Measurements from ENCODE around the gene MISP. TPM values are rescaled to one million over a fixed set of nuclear protein-coding genes. Genes with fewer than 3 reads are reported as not detected.
"Not testable (repeated sequence)": the region's sequence is repeated elsewhere in the genome, so short reads cannot be mapped to it uniquely, and the experiment has no call there.

MISP gene, protein sequence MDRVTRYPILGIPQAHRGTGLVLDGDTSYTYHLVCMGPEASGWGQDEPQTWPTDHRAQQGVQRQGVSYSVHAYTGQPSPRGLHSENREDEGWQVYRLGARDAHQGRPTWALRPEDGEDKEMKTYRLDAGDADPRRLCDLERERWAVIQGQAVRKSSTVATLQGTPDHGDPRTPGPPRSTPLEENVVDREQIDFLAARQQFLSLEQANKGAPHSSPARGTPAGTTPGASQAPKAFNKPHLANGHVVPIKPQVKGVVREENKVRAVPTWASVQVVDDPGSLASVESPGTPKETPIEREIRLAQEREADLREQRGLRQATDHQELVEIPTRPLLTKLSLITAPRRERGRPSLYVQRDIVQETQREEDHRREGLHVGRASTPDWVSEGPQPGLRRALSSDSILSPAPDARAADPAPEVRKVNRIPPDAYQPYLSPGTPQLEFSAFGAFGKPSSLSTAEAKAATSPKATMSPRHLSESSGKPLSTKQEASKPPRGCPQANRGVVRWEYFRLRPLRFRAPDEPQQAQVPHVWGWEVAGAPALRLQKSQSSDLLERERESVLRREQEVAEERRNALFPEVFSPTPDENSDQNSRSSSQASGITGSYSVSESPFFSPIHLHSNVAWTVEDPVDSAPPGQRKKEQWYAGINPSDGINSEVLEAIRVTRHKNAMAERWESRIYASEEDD
- 0.08 TPM for polyA plus RNA-seq (2013, experiment 1 of 2; ENCODE audit: insufficient read length)
- not detected for polyA plus RNA-seq (2013, experiment 2 of 2; ENCODE audit: insufficient read length)

DNA sequence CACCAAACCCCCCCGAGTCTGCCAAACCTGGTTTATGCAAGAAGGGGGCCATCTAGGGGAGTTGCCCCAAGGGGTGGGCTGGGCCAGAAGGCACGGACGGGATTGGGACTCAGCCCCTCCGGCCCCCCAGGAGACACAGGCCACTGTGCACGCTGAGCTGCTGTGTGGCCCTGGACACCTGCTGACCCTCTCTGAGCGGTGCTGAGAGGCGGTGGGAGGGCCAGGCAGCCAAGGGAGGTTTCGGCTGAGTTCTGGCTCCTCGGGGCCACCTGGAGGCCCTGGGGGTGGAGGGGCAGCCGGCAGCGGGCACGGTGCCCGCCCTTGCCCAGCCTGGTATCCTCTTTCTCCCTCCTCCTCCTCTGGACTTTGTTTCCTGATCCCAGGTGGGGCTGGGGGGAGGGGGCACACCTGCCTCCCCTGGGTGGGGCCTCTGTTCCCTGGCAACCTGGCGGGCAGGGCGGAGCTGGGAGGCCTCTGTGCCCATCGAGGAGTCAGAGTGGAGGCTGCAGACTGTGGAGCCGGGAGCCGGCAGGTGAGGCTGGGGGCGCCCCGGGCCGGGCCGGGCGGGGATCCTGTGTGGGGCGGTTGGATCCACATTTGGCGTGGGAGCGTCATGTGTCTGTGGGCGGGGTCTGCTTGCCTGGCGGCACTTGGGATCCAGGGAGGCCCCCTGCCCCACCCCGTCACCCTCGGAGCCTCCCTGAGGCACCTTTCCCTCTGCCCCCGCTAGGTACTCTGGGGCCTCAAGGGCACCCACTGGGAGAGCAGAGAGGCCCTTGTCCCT lies at the start of gene MISP:
Gene MISP (plus strand): TSS at position 473 of the 784 bp plus-strand sequence. CDS start 5,835 bp downstream, outside the sequence.
- DNase-seq, result no peak

DNA sequence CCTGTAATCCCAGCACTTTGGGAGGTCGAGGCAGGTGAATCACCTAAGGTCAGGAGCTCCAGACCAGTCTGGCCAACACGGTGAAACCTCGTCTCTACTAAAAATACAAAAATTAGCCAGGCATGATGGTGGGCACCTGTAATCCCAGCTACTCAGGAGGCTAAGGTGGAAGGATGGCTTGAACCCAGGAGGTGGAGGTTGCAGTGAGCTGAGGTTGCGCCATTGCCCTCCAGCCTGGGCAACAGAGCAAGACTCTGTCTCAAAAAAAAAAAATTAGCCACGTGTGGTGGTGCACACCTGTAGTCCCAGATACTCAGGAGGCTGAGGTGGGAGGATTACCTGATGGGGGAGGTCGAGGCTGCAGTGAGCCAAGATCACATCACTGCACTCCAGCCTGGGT lies 48.1 kb upstream of the MISP start:
- DNase-seq, result not testable (repeated sequence)

DNA sequence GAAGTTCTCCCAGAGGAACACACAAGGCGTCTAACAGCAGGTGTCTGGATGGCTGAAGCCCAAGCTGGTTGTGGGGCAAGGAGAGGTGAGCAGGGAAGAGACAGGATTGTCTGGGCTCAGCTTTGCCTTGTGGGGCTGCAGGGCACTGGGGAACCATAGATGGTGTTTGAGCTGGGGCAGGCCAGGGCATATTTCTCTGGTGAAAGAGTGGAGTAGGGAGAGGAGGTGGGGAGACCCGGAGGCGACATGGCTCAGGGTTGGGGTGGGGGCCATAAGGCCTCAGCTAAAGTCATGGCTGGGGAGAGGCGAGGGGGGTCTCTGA lies 47.6 kb upstream of the MISP start:
- no peak for DNase-seq

DNA sequence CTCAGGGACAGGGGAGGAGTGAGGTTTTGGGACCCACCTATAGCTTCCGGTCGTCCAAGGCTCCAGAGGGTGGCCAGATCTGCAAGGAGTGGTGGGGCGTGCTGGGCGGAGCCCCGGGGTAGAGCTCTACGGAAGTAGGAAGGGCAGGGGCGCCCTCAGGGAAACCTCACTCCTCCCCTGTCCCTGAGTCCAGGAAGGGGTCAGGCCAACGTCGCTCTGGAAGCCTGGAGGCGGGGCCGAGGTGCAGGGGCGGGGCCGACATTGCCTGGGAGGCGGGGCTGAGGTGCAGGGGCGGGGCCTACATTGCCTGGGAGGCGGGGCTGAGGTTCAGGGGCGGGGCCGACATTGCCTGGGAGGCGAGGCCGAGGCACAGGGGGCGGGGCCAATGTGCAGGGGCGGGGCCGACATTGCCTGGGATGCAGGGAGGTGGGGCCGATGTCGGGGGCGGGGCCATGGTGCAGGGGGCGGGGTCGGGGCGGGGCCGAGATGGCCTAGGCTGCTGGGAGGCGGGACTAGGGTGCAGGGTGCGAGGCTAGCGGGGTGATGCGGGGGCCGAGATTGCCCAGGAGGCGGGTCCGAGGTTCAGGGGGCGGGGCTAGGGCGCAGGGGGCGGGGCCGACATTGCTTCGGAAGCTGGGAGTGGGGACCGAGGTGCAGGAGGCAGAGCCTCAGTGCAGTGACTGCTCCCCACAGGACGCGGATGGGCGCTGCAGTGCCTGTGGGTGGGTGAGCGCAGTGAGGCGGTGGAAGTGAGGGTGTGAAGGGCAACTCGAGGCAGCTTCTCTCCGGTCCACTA lies 47.1 kb upstream of the MISP start:
- DNase-seq, result no peak

DNA sequence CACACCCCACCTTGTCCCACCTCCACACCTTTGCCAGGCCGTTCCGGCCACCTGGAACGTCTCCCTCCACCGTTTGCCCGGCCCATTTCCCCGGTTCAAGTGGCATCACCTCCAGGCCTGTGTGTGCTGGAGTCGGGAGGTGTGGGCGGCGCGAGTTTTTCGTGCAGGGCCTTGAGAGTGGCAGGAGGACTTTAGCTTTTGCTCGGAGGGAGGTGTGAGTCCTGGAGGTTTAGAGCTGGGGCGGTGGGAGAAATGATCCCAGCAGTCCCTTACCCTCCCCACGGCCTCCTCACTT lies 46.5 kb upstream of the MISP start:
- DNase-seq, result no peak

DNA sequence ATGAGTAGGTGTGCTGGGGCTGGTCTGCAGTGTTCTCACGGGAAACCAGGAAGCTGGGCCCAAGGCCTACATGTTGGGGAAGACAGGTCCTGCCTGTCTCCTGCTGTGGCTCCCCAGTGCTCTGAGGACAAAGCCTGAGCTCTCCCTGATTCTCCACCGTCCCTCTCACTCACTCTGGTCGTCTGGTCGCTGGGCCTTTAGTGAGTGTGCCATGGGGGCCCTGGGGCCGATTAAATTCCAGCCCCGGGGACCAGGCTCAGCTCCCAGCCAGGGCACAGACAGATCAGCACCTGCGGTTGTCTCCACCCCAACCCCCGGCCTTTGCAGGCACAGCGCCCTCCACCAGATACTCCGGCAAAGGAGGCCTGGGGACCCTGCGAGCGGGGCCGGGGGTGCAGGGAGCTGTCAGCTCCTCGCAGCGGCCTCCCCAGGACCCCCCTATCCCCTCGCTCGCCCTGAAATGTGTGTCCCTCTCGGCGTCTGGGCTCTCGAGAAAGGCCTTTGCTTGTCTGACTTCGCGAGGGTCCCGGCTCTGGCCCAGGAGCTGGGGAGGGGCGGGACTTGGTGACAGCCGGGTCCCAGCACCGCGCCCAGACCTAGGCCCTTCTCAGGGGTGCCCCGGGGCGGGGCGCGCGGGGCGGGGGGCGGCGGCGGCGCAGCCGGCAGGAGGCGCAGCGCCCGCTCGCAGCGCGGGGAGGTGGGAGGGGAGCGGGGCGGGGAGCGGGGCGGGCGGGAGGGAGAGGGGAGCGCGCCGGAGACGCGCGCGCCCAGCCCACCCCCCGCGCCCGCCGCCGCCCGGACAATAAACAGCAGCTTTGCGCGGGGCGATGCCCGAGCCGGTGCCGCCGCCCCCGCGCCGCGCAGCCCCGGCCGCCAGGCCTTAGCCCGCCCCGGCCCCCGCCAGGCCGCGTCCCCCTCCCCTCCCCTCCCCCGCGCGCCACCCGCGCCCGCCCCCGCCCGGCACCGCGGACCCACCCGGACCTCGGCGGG lies 42.5 kb upstream of the MISP start, which contains the start of gene PALM:
Gene PALM (plus strand): TSS at position 782 of the 990 bp plus-strand sequence. CDS start 212 bp downstream, outside the sequence.
- DNase-seq, result peak; percentile 32

DNA sequence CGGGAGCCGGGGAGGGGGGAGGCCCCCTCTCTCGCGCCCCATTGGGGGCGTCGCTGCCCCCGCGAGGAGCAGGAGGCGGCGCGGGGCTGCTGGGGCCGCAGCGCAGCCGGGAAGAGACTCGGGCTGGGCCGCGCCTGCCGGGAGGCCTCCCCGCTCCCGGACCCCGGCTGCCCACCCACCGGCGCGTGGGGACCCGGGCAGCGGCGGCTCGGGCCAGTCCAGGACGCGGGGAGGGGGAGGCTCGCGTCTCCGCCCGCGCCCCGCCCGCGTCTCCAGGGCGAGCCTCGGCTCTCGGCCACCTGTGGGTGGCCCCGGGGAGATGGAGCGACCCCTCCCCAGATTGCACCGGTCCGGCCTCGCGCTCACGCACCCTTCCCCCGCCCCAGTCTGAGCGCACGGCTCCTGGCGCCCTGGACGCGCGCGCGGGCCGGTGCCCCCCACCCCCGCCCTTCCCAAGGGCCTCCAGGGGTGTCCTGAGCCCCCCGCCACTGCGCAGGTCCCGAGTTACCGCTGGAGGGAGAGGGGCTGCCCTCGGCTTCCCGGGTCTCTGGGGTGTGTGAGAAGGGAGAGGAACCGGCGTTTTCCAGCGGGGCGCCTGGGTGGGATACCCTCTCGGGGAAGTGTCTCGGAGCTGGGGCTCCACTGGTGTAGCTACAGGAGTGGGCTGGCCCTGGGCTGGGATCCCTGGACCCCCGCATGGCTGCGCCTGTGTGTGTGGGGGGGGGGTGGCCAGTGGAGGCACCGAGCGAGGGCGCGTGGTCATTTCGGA lies 41.5 kb upstream of the MISP start:
- DNase-seq, result no peak

DNA sequence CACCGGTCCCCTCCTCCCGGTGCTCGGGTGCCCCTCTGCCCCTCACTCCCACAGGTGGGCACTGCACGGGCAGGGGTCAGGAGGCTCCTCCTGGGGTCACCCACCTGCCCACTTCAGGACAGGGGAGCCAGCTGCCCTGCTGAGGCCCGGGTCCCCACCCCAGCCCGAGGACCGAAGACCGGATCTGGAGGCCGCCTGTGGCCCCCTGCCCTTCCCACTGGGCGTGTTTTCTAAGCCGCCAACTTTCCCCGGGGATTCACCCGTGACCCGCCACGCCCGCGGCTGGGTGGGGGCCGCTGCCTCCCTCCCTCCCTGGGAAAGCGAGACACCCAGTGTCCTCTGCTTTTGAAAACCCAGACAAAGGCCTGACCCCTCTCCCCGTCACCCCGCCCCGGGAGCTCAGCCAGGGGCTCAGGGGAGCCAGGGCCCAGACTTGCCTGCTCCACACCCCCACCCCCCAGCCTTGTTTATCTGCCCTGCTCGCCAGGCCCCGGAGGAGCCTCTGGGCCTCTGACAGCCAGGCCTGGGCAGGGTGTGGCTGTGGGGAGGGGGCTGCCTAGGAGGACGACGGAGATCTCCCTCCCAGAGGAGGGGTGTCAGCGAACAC lies 40.8 kb upstream of the MISP start:
- DNase-seq, result no peak

DNA sequence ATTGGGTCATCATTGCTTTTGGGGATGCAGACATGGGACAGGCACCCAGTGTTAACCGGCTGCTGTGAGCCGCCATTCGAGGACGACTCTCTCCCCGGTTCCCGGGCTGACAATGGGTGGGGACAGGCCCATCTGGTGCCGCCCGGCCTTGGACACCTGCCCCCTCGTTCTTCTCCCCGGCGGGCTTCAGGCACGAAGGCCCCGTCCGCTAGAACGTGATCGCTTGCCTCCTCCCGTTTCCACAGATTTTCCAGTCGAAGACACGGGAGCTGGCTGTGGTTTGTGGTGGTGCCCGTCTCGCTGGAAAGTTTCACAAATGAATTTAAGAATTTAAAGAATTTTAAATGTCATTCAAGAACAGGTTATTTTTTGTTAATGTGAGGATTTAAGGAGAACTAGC lies 40.1 kb upstream of the MISP start:
- DNase-seq, result no peak

DNA sequence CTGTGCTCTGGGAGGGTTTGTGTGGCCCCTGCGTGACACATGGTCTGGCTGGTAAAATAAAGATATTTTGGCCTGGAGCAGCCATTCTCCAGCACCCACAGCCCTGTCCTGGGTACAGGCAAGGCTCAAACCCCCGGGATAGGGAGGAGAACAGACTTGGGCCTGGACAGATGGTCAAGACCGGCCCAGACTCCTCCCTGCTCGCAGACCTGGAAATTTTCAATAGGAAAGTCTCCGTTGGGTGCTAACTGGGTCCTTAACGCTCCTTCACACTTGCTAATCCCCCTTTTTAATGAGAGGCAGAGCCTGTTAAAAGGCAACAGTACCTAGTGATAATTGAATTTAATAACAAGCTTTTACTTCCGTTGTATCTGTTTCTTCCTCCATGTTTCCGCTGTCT lies 39.7 kb upstream of the MISP start:
- no peak for DNase-seq

DNA sequence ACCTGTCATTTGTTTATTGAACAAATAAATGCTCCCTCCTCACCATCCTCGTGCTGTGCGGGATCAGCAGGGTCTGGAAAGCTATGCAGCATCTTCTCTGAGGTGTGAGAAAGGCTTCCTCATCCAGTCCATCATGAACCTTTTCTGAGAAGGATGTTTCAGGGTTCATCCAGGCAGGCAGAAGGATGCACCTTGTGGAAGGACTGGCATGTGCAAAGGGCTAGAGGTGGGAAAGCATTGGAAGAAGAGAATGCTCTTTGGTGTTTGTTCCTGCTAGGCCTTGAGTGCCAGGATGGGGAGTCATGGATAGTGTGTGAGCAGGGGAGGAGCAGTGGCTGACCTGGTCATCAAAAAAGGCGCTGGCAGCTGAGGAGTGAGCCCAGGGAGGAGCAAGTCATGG lies 35.6 kb upstream of the MISP start:
- DNase-seq, result no peak

DNA sequence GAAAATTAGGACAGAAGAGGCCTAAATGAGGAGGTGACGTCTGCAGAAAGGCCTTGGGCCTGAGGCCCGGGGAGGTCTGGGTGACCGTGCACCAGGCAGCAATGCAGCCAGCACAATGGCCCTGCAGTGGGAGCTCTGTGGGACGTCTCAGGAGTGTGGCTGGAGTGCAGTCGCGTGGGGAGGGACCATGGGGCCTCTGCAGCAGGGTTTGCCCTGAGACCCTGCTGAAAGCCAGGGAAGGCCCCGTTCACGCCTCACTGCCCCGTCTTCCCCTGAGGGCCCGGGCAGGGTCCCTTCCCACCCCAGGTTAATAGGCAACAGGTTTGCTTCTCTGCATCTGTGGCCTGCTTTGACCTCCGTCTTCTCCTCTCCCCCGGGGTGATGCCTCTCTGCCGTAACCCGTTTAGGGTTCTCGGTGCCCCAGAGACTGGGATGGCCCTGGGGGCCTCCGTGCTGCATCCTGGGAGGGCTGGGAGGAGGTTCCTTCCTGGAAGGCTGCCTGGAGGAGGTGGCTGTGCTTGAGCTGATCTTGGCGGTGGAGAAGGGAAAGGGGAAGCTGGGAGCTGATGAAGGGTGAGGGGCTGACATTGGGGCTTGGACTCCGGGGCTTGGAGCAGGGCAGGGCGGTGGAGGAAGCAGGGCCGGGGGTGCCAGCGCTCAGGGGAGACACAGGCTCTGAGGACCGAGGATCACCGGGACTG lies 32.5 kb upstream of the MISP start:
- DNase-seq, result no peak

DNA sequence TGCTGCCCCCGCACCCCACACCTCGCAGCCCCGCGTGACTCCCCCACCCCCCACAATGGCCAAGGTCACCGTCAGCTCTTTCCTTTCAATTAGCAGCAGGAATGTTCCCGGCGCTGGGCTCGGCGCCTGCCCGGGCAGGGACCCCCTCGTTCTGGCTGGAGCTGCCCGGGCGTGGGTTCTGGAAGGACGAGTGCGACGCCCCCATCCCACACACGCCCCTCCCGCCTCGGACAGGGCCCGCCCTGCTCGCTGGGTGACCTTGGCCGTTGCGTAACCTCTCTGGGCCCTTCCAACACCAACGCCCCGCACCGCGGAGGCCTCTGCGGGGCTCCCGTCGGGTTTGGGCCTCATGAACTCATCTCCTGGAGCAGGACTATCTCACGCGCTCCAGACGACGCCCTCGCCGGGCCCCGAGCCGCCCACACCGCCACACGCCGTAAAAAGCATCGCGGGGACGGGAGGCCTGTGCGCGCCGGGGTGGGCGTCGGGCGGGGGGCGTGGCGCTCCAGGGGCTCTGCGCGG lies 31.9 kb upstream of the MISP start:
- DNase-seq, result no peak

DNA sequence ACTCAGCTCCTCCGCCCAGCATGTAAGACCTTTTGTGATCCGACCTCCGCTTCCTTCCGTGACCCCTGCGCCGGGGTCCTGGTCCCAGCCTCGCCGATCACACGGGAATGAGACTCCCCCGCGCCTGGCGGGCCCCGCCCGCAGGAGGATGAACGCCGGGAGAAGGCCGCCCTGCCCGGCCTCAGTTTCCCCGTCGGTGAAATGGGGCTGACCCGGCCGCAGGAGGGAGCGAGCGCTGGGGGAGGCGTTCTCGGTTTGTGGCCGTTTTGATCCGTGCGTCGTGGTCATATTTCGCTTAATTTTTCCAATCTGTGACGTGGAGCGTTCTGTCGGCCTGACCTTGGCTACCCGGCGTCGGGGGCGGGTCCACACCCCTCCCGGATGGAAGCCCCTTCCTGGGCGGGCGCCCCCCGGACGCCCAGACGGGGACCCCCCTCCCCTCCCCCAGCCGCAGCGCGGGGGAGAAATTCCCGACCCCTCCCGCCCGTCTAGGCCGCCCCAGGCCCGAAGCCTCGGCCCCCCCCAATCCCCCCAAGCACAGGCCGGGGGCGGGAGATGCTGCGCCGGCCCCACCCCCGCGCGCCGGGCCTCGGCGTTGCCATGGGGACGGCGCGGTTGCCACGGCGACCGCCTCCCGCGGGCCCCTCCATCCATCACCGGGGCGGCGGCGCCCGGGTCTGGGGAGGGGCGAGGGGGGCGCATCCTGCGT lies 31.1 kb upstream of the MISP start:
- DNase-seq, result no peak

DNA sequence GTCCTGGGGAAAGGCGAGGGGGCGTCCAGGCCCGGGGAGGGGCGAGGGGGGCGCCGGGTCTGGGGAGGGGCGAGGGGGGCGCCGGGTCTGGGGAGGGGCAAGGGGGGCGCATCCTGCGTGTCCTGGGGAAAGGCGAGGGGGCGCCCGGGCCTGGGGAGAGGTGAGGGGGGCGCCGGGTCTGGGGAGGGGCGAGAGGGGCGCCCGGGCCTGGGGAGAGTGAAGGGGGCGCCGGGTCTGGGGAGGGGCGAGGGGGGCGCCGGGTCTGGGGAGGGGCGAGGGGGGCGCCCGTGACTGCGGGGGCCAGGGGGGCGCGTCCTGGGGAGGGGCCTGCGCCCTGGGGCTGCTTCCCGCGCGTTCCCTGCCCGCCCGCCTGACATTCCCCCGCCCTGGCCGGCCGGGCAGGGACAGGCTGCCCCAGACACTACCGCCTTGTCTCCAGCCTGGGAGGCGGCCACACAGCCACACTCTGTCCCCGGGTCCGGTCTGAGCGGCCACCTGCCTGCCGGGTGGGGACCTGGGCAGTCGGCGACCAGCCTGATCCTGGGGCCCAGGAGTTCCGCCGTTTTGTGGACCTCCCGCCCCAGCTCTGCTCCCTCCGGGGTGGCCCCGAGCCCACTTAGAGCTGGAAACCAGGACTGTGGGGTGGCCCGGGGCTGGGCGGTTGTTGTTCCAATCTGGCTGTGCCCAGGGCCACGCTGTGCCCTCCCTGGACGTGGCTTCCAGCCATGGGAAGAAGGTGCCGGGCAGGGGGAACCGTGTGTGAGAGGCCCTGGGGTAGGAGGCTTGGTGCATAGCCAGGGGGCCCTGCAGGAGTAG lies 30.4 kb upstream of the MISP start:
- no peak for DNase-seq

DNA sequence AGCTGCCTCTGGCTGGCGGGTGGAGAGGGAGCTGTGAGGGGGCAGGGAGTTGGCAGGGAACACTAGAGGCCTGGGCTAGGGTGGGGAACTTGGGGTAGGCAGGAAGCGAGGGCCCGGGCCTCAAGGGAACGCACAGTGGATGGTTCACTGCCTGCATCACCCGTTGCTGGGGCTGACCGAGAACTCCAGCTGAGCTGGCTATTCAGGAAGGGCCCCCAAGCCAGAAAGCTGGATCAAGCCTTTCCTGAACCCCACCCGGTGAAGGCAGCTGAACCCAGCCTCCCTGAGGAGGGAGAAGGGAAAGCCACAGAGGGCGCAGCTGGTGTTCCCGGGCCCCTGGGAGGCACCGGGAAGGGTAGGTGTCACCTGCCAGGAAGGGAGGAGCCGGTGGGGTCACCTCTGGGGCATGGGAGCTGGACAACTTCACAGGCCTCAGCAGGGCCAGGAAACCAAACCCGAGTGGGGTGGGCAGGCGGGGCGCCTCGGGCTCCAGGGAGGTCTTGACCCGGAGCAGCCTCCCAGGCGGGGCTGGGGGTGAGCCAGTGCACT lies 28.3 kb upstream of the MISP start:
- no peak for DNase-seq

DNA sequence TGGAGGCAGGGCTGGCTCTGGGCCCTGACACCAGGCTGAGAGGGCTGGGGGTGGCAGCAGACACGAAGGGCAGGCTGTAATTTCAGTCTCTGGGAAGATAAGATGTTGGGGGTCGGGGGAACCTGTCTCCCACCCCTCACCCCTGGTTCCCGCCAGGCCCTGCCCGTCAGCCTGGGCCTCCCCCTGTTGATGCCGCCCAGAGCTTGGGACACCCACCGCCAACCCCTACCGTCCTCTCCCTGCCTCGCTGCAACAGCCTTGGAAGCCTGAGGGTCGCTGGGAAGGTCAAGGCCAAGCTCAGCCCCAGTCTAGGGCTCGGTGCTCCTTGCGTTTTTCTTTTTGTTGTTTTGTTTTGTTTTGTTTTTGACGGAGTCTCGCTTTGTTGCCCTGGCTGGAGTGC lies 27.7 kb upstream of the MISP start:
- no peak for DNase-seq
